CD4-positive, alpha-beta T cell treated with Interleukin-17A for 4 hours (primary cell): ENCODE measurements around the gene KLRD1.
"Not testable (repeated sequence)": the region's sequence is repeated elsewhere in the genome, so short reads cannot be mapped to it uniquely, and the experiment has no call there.

Experiments used
- DNase-seq: peaks from one replicate; pipeline ENCODE4 v3.0.0-alpha.2; 2020; ENCODE audit warnings: mixed read lengths

The KLRD1 gene, protein sequence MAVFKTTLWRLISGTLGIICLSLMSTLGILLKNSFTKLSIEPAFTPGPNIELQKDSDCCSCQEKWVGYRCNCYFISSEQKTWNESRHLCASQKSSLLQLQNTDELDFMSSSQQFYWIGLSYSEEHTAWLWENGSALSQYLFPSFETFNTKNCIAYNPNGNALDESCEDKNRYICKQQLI

DNA sequence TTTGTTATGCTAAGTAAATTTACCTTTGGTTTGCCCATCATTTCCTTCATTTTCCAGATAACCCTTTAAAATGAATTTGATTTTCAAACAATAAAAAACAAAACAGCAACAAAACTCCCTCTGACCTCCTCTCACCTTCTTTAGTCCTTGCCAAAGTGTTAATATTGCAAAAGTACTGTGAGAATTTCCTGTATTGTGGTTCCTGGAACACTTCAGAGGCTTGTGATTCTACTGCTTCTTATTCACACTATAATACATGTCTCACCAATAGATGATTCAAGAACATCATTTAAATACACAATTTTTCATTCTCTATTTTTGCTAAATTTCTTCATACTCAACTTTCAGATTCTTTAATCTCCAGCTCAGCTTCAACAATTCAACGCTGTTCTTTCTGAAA, at the start of gene KLRD1:
TSS of gene KLRD1 (plus strand) at position 241 of the 400 bp plus-strand sequence. CDS start 208 bp downstream, outside the sequence.
- no peak for DNase-seq

DNA sequence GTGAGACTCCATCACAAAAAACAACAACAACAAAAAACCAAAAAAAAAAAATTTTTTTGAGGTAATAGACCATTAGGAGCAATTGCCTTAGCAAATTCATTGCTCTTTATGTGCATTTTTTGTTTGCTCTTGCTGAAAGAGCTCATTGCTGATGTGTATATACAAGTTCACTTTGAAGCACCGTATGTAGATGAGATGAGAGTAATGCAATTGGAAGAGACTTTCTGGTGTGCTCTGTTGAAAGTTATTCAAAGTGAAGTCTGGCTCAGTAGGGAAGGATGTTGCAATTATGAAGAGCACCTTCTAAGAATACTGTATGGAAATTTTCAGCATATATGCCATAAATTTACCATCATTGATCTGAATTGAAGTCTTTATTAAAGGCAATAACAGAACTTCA, 46.7 kb upstream of the KLRD1 start:
- no peak for DNase-seq

DNA sequence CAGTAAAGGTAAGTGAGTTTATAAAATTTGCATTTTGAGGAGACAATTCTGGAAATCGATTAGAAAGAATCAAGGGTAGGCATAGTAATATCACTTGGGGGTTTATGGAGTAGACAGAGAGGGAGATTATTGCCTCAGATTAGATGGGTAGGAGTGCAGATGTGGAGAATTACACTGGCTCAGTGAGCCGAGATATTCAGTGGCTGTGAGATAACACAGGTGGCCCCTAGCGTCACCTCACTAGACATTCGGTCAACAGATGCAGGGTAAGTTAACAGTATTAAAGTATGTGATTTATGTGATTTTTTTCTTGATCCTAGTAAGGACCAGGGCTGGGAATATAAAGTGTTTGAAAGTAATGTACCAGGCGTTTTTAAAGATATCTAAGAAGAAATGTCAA, 39.6 kb upstream of the KLRD1 start:
- no peak for DNase-seq

DNA sequence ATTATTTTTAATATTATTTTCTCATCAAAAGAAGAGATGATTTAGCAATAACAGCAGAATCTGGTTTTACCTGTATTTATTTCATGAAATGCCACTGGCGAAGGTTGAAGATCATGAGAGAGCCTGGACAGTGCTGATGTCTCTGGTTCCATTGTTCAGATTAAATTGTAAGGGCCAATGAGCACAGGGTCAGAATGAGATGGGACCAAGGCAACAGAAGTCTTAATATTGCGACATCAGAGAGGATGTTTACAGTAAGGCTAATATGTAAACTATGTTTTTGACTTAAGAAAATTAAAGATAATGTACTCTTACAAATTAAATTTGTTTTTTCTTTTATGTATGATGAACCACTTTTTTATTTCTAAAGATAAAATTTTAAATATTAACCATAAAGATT, 35.2 kb upstream of the KLRD1 start:
- DNase-seq, result no peak

DNA sequence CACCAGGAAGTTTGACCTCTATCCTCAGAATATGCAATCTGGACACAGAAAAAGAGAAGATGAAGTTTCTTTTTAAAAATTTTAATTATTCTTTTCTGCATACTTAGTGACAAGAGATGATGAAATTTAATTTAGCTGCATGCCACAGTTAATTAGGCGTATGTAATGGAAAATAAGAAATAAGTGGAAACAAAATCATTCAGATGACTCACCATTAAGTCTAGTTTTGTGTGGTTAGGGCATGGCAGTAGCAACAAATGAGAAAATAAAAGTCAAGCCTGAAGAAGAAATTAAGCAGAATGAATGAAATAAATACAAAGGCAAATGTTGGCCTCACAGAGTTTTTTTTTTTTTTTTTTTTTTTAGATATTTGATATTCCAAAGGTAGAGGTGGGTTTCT, 30.9 kb upstream of the KLRD1 start:
- DNase-seq, result no peak

DNA sequence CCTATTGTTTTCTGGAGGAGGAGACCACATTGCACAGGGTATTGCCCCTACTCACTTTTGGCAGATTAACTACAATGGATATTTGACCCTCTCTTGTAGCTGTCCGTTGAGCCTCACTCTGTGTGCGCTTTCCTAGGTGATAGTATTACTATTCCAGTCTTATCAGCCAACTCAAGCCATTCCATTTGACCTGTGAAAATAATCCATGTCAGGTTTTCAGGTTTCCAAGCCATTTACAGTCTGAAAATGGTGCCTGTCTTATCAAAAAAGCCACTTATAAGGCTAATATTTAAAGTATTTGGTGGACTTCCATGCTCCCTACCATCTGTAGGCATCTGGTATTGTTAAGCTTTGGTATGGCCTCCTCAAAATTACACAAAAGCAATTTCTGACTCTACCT, 29.6 kb upstream of the KLRD1 start:
- no peak for DNase-seq

DNA sequence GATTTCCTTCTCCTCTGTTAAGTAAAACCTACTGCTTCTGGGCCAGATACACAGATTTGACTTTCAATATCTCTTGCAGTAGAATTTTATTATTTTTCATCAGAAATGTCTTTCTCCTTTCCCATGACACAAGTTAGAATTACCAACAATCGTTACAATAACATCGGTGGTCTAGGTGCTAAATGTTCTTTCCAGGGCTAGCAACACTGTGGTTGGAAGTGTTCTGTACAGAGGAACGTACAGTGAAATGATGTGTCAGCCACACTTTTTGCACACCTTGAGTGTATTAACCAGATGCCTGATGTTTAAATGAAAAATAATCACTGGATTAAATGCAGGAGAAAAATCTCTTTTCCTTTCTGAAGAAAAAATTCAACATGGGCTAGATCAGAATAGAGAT, 27.7 kb upstream of the KLRD1 start:
- no peak for DNase-seq

DNA sequence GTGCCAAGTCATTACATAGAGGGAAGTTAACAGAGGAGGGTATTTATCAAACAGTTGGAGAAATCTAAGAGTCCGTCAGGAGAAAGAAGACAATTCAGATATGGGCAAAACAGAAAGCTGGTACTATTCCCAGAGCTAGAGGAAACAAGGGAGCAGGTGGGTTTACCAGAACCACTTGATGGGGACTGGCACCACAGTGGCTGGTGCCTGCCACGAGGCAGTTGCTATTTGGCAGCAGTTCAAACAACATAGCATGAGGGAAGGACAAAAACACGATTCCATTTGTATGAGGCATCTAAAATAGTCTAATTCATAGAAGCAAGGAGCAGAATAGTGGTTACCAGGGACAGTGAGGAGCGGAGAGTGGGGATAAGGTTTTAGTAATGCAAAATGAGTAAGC, 24.6 kb upstream of the KLRD1 start:
- DNase-seq, result no peak

DNA sequence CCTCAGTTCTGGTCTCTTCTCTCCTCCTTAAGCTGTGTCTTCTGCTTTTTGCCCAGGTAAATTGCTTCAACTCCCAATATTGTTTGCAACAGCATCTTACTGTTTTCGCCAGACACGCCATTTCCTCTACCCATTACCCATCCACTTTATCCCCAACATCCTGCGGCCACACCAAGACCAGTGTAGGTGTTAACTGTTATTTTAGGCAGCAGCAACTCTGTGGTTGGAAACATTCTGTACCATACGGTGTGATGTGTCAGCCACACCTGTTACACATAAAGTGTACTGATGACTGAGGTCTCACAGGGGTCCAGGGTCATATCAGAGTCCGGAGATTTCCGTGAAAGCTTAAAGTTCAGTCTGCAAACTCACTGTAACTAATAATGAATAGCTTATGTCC, 21.8 kb upstream of the KLRD1 start:
- DNase-seq, result no peak

DNA sequence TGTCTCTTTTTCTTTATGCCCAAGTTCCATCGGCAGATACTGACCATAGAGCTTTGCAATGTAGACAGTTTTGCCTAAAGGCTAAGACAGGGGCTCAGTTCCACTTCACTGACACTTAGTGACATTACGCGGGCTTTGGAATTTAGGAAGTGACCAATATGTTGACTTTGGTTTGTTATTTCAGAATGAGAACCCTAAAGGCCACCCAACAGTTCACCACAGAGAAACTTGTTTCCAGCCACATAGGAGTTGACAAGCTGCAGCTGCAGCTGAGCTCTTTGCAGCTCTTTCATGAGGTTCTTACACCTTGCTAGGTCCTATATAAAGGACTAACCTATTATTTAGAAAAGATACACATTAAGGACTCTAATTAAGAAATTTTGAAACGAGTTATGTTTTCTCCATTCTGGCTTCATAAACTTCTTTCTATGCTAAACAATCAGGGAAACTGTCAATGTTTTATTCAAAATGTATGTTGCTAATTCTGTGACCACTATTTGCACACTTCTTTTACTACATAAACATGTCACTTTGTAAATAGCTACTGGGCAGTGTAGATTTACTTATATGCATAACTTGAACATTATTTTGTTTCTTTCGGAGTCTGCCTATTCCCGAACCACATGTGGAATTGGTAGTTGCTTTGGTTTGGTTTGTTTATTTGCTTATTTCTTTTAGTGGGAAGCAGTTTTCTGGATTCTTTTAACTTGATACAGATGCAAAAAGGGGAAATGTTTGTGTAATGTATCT, 18.5 kb upstream of the KLRD1 start:
- no peak for DNase-seq

DNA sequence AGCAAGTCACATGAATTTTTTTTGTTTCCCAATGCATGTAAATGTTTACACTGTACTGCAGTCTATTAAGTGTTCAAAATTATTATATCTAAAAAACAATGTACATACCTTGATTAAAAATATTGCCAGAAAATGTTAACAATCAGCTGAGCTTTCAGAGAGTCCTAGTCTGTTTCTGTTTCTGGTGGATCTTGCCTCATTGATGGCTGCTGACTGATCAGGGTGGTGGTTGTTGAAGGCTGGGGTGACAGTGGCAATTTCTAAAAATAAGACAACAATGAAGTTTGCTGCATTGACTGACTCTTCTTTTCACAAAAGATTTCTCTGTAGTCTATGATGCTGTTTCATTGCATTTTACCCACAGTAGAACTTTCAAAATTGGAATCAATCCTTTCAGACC, 16.6 kb upstream of the KLRD1 start:
- no peak for DNase-seq

DNA sequence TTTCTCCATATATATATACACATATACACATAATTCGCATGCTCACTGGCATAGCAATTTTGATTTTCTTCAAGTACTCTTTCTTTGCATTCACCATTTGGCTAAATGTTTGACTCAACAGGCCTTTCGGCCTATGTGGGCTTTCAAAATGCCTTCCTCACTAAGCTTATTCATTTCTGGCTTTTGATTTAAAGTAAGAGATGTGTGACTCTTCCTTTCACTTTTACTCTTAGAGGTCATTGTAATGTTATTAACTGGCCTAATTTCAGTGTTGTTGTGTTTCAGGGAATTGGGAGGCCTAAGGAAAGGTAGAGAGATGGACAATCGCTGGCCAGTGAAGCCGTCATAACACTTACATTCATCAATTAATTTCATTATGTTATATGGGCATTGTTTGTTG, 14.5 kb upstream of the KLRD1 start:
- DNase-seq, result no peak

DNA sequence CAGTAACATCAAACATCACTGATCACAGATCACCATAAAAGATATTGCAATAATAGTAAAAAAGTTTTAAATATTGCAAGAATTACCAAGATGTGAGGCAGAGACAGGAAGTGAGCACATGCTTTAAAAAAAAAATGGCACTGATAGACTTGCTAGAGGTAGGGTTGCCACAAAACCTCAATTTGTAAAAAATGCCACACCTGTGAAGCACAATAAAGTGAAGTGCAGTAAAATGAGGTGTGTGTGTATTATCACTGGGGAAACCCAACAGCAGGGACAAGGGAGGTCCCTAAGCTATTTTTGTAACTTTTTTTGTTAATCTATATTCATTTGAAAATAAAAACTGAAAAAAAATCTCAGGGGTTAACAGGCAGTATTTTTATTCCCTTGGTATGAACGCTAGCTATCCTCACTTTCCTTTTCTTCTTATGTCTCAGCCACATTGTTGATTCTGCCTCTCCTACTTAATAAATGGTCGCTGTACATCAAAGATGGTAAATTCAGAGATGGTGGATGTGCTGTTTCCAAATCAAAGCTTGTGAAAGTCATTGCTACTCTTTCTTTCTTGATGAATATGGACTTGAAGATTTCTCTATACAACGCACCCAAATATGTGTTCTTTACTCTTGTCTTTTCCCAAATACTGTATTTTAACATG, 14.0 kb upstream of the KLRD1 start:
- DNase-seq, result no peak

DNA sequence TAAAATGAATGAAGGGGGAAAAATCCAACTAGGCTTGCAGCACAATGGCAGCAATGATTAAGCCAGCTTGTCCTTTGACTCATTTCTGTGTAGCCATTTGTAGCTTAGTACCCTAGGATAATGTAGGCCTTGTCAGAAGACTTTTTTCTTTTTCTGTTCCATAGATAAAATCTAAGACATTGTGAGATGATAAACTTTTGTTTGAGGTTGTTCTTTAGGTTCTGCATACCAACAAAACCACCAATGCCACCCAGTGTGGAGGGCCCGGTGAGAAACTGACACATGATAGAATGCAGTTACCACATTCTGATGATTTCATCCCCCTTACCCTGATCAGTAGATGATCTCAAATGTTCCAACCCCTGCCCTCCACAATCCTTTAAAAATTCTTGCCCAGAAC, 6.6 kb upstream of the KLRD1 start:
- no peak for DNase-seq

DNA sequence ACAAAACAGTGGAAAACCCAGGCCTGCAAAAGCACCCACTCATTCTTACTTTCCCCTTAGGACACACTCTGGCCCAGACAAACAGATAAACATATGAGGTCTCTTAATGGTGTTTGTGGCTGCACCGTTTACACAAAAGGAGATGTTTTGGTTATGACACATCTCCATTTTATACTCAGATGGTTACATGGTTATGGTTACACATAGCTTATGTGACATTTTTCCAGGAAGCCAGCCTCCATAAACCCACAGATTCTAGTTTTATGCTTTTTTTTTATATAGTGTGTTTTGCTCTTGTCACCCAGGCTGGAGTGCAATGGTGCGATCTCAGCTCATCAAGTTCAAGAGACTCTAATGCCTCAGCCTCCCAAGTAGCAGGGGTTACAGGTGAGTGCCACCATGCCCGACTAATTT, 3.5 kb upstream of the KLRD1 start:
- no peak for DNase-seq

DNA sequence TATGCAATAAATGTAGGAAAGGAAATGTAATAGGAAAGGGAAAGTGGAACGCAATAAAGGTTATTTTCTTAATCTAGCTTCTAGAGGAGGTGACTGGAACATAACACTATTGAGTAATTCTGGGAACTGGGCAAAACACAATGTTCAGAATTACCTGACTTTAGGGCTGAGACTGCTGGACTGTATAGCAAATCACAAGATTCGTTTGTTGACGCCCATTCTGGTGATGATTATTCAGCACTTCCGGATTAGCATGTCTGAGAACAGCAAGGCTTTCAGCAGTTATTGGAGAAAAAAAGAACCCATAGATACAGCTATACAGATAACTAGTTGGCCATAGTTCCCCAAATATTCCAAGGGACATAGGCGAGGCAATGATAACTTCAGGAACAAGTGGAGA, 2.3 kb upstream of the KLRD1 start:
- no peak for DNase-seq

DNA sequence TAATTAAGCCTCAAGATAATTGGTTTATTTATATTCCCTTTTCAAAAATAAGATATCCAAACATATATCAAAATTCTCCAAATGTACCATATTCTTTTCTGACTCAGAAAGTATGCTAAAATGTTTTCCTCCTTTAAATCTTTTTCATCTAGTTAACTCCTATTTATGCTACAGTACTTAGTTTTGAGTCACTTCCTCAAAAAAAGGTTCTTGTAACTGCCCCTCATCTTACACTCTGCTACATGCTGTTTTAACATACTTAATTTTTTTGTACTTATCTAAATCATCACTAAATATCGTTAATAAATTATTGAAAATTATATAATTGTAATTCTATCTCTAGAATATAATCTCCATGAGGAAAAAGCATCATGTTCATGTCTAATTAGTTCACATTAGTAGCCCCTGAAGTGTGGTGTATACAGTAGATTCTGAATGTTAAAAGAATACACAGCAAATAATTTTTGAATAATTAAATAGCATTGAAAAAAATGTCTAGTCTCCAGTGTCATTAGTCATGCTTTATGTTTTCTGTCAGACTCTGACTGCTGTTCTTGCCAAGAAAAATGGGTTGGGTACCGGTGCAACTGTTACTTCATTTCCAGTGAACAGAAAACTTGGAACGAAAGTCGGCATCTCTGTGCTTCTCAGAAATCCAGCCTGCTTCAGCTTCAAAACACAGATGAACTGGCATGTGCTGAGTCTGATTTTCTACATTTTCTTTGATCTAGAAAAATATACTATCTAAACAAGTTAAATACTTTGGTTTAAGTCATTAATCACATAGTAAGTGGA, 3.5 kb downstream of the KLRD1 start:
- no peak for DNase-seq

DNA sequence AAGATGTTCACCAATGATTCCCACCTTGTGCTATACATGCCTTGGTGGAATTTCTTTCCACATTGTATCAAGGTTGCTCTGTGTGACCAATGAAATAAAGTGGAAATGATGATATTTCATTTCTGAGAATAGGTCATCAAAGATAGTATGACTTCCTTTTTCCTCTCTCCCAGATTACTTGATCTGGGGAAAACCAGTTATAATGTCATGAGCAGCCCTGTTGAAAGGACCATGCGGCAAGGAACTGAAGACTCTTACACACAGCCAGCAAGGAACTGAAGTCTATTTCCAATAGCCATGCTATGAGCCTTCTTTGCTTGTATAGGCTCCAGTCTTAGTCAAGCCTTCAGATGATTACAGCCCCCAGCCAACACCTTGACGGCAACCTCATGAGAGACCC, 11.7 kb downstream of the KLRD1 start:
- DNase-seq, result no peak

DNA sequence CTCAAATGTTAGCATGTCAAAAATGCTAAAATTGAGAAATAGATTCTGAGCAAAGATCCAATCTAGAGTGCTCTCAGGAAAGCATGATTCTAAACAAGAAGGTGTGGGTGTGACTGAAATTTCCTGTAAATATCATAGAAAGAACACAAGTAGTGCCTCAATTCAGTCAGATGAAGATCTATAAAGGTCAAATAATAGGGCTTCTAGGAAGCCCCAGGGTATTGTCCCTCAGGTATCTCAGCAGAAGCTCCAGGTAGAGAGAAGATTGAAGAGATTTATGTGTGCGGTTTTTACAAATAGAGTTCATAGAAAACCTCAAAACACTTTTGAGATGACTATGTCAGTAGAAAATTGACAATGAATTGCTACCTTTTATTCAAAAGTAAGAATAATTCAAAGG, 13.0 kb downstream of the KLRD1 start:
- DNase-seq, result no peak

DNA sequence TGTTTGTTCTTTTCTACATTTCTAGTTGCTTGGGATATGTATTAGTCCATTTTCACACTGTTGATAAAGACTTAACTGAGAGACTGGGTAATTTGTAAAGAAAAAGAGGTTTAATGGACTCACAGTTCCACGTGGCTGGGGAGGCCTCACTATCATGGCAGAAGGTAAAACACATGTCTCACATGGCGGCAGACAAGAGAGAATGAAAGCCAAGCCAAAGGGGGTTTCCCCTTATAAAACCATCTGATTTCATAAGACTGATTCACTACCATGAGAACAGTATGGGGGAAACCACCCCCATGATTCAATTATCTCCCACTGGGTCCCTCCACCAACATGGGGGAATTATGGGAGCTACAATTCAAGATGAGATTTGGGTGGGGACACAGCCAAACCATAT, 21.0 kb downstream of the KLRD1 start:
- DNase-seq, result not testable (repeated sequence)

DNA sequence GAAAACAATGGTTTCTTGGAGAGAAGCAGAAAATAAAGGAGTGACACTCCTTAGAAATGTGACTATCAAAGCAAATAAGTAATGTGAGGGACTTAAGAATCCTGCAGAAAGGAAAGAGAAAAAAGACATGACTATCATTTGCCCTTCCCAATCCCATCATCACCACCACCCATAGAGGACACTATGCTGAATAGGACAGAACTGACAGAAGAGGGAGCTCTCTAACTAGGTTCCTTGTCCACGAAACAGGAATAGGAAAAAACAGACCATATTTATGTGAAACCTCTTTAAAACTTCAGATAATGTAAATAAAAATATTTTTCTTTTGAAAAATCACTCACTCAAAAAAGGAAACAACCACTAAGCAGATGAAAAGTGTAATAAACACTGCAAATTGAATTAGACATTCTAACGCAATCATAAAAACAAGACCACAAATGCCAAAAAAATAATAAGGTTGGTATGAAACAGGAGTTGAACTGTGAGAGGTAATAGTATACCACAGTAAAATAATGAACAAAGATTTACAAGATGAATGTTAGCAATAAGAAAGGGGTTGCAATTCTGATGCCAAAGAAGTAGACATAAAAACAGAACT, 24.1 kb downstream of the KLRD1 start:
- DNase-seq, result no peak

DNA sequence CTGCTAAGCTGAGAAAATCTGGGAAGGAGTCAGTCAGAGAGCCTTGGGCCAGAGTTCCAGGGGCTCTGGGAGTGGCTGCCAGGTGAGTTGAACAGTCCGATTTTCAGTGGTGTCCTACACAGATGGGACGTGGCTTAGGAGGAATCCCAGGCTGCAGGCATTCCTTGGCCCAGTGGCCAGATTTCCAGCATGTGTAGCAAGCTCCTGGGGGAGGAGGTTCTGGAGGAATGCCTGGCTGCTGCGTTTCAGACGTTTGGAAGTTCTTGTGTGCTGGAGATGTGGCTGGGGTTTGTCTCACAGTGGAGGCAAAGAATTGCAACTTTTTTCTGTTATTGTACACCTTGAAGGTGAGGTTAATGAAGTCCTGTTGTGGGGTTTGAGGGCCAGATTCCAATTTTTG, 28.5 kb downstream of the KLRD1 start:
- not testable (repeated sequence) for DNase-seq

DNA sequence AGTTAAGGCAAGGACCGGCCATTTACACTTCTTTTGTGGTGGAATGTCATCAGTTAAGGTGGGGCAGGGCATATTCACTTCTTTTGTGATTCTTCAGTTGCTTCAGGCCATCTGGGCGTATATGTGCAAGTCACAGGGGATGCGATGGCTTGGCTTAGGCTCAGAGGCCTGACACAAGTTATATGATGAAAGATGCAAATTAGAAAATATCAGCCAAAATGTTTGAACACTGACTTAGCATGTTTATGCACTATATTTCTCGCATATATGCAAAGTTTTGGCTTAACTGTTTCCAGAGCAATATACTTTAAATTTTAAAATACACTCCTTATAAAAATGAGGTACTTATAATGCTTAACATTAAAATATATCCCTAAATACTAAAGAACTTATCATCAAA, 30.8 kb downstream of the KLRD1 start:
- DNase-seq, result not testable (repeated sequence)
